Muscle of leg (tissue), 11 donors: ENCODE measurements around the gene NAA25. TPM values are rescaled to one million over a fixed set of nuclear protein-coding genes. Genes with fewer than 3 reads are reported as not detected.

Experiments
- DNase-seq: peaks from one replicate; pipeline ENCODE4 v3.0.0; 2013
- H3K27ac ChIP-seq: one replicate; pipeline ENCODE4 v1.5.1; 2013; ENCODE audit warnings: mild to moderate bottlenecking, low read length, control low read depth
- H3K27me3 ChIP-seq: one replicate; pipeline ENCODE4 v1.6.1; 2013; ENCODE audit warnings: low read length; ENCODE audit not compliant: control insufficient read depth, insufficient read depth
- H3K36me3 ChIP-seq: one replicate; pipeline ENCODE4 v1.6.1; 2013; ENCODE audit warnings: low read length; ENCODE audit not compliant: control insufficient read depth, insufficient read depth
- H3K4me1 ChIP-seq: one replicate; pipeline ENCODE4 v1.6.1; 2013; ENCODE audit warnings: low read length; ENCODE audit not compliant: control insufficient read depth, insufficient read depth
- H3K4me3 ChIP-seq: one replicate; pipeline ENCODE4 v1.5.1; 2013; ENCODE audit warnings: low read length, control low read depth
- H3K9me3 ChIP-seq: replicated peaks from 2 replicates; pipeline ENCODE4 v1.6.1; 2013; ENCODE audit warnings: low read depth, low read length; ENCODE audit not compliant: control insufficient read depth
- WGBS: methylation state at CpG from one replicate; pipeline ENCODE4 v1.1.5; 2013; ENCODE audit warnings: missing lambda C conversion rate; ENCODE audit not compliant: insufficient coverage; 5-methylcytosine and 5-hydroxymethylcytosine counted together
- polyA plus RNA-seq, 8 donors: library from polyadenylated mRNA; unstranded; fragments of 120-200 nt; gene quantifications; one replicate each; pipeline versions ENCODE4 v1.2.1 to v1.2.3, GENCODE V29; 2013; ENCODE audit warnings: inconsistent platforms in 1 of 8, low replicate concordance in 1 of 8; ENCODE audit not compliant: insufficient read length in 8 of 8, insufficient read depth in 1 of 8
- total RNA-seq: library from RNA; stranded (reverse); fragments of 120-200 nt; gene quantifications from one replicate; pipeline ENCODE4 v1.2.4, GENCODE V29; 2013

The NAA25 gene
- total and polyA plus RNA-seq, 9 donors = 16.2 to 27.9 (median 18.8) TPM

GRCh38 chr12:112134731-112135130 lies 26.1 kb upstream of the NAA25 start:
- WGBS = 90% methylated on average over 1 of the region's 3 CpGs
- Histone ChIP-seq H3K36me3 (peaks cover 43% of the 10 kb centered on the region), H3K9me3 (no peaks in the 10 kb centered on the region), H3K27ac (no peak overlapping the region), H3K27me3 (no peaks in the 10 kb centered on the region), H3K4me3 (no peak overlapping the region), H3K4me1 (no peaks in the 10 kb centered on the region)
- DNase-seq = no peak

DNA sequence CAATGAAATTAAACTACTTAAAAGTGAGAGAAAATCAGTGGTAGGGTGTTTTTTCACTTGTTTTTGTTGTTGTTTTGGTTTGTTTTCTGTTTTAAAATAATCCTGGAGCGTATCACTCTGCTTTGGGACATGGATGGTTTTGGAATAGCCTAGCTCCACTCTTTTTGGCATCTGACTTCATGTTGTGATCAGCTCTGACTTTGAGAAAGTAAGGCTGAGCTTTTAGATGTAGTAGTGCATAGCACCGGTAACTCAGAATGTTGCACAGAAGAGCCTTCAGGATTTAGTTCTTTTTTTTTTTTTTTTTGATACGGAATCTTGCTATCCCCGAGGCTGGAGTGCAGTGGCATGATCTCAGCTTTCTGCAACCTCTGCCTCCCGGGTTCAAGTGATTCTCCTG lies 24.8 kb upstream of the NAA25 start:
- Histone ChIP-seq H3K4me1 (no peaks in the 10 kb centered on the region), H3K36me3 (peaks cover 34% of the 10 kb centered on the region), H3K27me3 (no peaks in the 10 kb centered on the region)

DNA sequence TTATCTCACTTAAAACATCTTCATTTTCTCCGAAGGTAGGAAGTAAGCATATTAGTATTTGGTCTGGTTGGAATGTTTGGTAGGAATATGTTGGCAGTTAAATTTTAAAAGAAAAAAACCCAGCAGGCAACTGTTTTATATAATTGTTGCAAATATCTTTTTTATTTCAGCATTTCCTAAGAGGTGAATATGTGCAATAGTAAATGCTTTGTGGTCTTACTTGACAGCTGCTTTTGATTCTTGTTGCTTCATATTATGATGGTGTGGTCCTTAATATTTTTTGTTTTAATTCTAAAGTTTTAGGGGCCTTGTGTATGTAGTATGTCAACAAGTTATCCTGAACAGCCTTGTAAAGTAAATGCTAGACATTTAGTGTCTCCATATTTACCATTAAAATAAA lies 23.1 kb upstream of the NAA25 start:
- WGBS = no CpG with 5 or more reads among the region's 1 CpG
- no peak overlapping the region for H3K27ac ChIP-seq
- DNase-seq = no peak
- H3K4me3 ChIP-seq = no peak overlapping the region
- peaks cover 2% of the 10 kb centered on the region for H3K4me1 ChIP-seq
- H3K36me3 ChIP-seq = peaks cover 22% of the 10 kb centered on the region
- no peaks in the 10 kb centered on the region for H3K9me3 ChIP-seq
- H3K27me3 ChIP-seq = no peaks in the 10 kb centered on the region

More for the DNA sequence above, 24.8 kb upstream of the NAA25 start:
- no peak overlapping the region for H3K4me3 ChIP-seq
- H3K9me3 ChIP-seq = no peaks in the 10 kb centered on the region
- H3K27ac ChIP-seq = no peak overlapping the region
- WGBS = 83% methylated on average over 2 of the region's 5 CpGs
- DNase-seq = no peak

- no peaks in the 10 kb centered on the region for H3K9me3 ChIP-seq
- H3K36me3 ChIP-seq = peaks cover 12% of the 10 kb centered on the region
- peak overlapping the region; percentile 36 for H3K27ac ChIP-seq
- DNase-seq = peak; percentile 34
- peaks cover 9% of the 10 kb centered on the region for H3K4me1 ChIP-seq
- no CpG with 5 or more reads among the region's 2 CpGs for WGBS
- H3K4me3 ChIP-seq = no peak overlapping the region
- H3K27me3 ChIP-seq = no peaks in the 10 kb centered on the region
Observed at GRCh38 chr12:112130441-112130998, 21.9 kb upstream of the NAA25 start.

DNA sequence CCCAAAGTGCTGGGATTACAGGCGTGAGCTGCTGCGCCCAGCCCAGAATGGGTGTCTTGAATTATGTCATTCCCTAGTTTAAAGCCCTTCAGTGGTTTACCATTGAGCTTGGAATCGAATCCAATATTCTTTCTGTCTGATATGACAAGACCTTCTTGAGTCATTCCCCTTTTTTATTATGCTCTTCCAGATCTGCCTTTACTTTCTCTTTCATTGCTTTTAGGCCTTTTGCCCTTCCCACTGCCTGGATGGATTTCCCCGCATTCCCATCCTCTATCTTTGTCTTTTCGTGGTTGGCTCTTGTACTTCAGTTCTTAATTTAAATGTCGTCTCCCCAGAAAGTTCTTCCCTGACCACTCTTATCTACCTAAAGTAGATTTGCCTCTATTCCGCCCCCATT lies 18.3 kb upstream of the NAA25 start:
- Histone ChIP-seq H3K4me1 (peaks cover 22% of the 10 kb centered on the region), H3K9me3 (no peaks in the 10 kb centered on the region), H3K4me3 (no peak overlapping the region), H3K36me3 (no peaks in the 10 kb centered on the region), H3K27ac (no peak overlapping the region), H3K27me3 (no peaks in the 10 kb centered on the region)
- WGBS = 93% methylated on average over 5 of the region's 7 CpGs
- DNase-seq = no peak

DNA sequence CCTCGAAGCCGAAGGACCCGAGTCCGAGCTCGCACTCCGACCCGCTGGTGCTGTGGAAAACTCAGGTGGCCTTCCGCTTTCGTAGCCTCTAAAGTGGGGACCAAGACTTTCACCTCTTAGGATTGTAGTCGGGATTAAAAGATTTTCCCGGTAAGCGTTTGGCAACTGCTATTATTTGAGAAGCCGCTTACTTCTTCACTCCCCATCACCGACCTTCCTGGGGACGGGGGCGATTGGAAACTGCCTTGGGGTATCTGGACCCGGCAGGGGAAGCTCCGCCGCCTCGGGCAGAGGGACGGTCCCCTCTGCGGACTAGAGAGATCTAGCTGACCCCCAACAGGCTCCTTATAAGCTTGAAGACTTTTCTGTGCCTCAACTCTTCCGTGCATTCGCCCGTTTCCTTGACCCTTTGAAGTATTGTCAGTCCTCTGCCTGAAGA lies 17.4 kb upstream of the NAA25 start:
- Histone ChIP-seq H3K36me3 (no peaks in the 10 kb centered on the region), H3K4me3 (peak overlapping the region; percentile 97), H3K4me1 (peaks cover 29% of the 10 kb centered on the region), H3K9me3 (no peaks in the 10 kb centered on the region), H3K27me3 (no peaks in the 10 kb centered on the region), H3K27ac (peak overlapping the region; percentile 98)
- 0% methylated on average over 20 of the region's 25 CpGs for WGBS
- no peak for DNase-seq

GRCh38 chr12:112125250-112125999 lies 16.8 kb upstream of the NAA25 start, which contains the start of gene TRAFD1:
TSS of gene TRAFD1 (plus strand) at chr12:112125560. CDS start at chr12:112130523, 4,963 bp downstream.
- Histone ChIP-seq H3K4me3 (peak within 1 kb of the TSS; percentile 97), H3K4me1 (peaks cover 29% of the 10 kb centered on the region), H3K36me3 (no peaks in the 10 kb centered on the region), H3K27me3 (no peaks in the 10 kb centered on the region), H3K9me3 (no peaks in the 10 kb centered on the region), H3K27ac (peak within 1 kb of the TSS; percentile 98)
- under 1% methylated on average over 61 of the region's 63 CpGs for WGBS
- peak; percentile 99 for DNase-seq

- Histone ChIP-seq H3K27me3 (no peaks in the 10 kb centered on the region), H3K4me3 (no peak overlapping the region), H3K9me3 (no peaks in the 10 kb centered on the region), H3K4me1 (peaks cover 29% of the 10 kb centered on the region), H3K36me3 (no peaks in the 10 kb centered on the region), H3K27ac (peak overlapping the region; percentile 53)
- no peak for DNase-seq
- no CpG with 5 or more reads among the region's 1 CpG for WGBS
Observed at GRCh38 chr12:112124918-112125249, 16.3 kb upstream of the NAA25 start.

DNA sequence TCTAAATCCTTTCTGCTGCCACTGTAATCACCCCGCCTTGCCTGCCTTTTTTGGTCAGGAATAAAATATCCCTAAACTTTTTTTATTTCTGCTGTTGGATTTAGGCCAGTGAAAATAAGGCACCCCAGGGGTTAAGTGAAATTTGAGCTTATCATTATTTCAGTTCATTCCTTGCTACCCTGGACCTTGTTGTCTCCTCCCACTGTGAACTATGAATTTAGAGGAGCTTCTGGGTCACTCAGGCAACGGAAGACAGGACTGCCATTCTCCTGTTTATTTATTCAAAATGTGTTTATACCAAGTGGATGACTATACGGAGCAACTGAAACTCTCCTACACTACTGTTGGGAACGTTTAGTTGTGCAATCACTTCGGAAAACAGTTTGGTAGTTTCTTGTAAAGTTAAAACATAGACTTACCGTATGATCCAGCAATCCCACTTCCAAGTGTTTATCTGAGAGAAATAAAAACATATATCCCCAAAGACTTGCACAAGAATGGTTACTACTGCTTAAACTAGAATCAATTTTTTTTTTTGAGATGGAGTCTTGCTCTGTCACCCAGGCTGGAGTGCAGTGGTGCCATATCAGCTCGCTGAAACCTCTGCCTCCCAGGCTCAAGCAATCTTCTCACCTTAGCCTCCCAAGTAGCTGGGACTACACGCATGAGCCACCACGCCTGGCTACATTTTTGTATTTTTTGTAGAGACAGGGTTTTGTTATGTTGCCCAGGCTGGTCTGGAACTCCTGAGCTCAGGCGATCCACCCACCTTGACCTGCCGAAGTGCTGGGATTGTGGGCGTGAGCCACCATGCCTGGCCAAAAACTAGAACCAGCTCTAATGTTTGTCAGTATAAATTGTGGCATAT lies 14.5 kb upstream of the NAA25 start:
- no peaks in the 10 kb centered on the region for H3K27me3 ChIP-seq
- peaks cover 29% of the 10 kb centered on the region for H3K4me1 ChIP-seq
- H3K4me3 ChIP-seq = no peak overlapping the region
- DNase-seq = peak; percentile 43
- 90% methylated on average over 3 of the region's 12 CpGs for WGBS
- peak overlapping the region; percentile 6 for H3K27ac ChIP-seq
- no peaks in the 10 kb centered on the region for H3K9me3 ChIP-seq
- H3K36me3 ChIP-seq = no peaks in the 10 kb centered on the region
